ENCODE data around the gene TUBB2A. TPM values are rescaled to one million over a fixed set of nuclear protein-coding genes. Genes with fewer than 3 reads are reported as not detected.

TUBB2A gene
- total RNA-seq (2021; ENCODE audit: unreplicated experiment) (33.3 TPM), Bru-seq, nascent RNA (percentile 53 among the genes with signal in this experiment), BruChase-seq, experiment 1, labeled RNA remaining after a 2-hour chase (percentile 57 among the genes with signal in this experiment), BruChase-seq, experiment 2, labeled RNA remaining after a 6-hour chase (percentile 66 among the genes with signal in this experiment)
- 80.7 TPM for polyA plus RNA-seq (2012; ENCODE audit: insufficient read length)
- long read RNA-seq, transcript TUBB2A-201 (4 exons, 1,595 nt), result major isoform, 24 of 79 reads
- long read RNA-seq, partial matches to known transcripts, result 2 of 79 reads
- long read RNA-seq, other reads (novel, unspliced or antisense), result 53 of 79 reads

DNA sequence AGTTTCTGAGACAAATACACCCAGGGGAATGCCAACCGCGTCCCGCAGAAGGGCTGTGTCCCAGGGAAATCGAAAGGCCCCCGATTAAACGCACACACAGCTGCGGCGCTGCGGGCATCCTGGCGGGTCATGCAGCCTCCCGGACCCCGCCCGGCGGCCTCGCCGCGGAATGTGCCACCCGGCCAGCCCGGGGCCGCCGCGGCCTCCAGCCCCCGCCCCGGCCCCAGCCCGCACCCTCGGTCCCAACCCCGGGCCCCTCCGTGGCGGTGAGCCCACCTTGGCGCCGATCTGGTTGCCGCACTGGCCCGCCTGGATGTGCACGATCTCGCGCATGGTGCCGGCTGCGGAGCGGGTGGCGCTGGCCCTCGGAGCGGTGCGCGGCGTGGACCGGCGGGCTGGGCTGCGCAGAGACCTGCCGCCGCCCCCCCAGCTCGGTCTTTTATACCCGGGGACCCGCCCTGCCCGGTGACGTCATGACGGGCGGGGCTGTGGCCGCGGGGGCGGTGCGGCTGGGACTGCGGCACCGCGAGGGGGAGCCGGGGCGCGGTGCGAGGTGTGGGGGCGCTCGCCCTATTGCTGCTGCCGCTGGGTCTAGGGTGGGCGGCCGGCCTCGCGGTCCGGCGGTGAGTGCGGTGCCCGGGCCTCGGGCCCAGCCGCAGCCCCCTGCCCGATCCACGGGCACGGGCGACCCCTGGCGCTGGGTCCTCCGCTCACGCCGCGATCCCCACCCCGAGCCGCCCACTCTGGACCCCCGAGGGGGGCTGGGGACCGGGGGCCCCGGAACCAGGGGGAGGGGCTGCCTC lies at the start of gene TUBB2A:
Gene TUBB2A, minus strand, starts transcription at position 414 of the 803 bp plus-strand sequence. Its CDS starts 81 bp downstream, at position 333.
- BruUV-seq (replicated peaks), result no TSS peak
- TF ChIP-seq TCF7L2 (IDR thresholded peaks at IDR 0.05; ENCODE audit: low read depth, low read length) (no peak), REST (IDR thresholded peaks at IDR 0.05; ENCODE audit: insufficient read depth in 1 of 2, low read depth in 2 of 2, low read length in 1 of 2) (no peak), SIN3A (IDR thresholded peaks at IDR 0.05; ENCODE audit: borderline replicate concordance, insufficient read depth, low read depth, low read length) (peak; percentile 64; the same call in 1 of the 2 replicates), CTCF (IDR thresholded peaks at IDR 0.05) (peak; percentile 86), POLR2AphosphoS5 (IDR thresholded peaks at IDR 0.05; ENCODE audit: low read depth, low read length) (peak; percentile 75)
- intact Hi-C loops (cut with micrococcal nuclease; ENCODE audit: unreplicated experiment) (no loop called here), in situ Hi-C loops (cut with HindIII; ENCODE audit: low pct_unique_long_range_greater_than_20kb, low sequenced_read_pairs) (no loop called here)
- peak within 1 kb of the TSS; percentile 79 for H3K27ac ChIP-seq (ENCODE audit: low read length)
- peaks cover 15% of the 10 kb centered on the region for H3K4me1 ChIP-seq (ENCODE audit: control insufficient read depth, insufficient read depth, low read length)
- no peaks in the 10 kb centered on the region; the same call in 1 of the 2 replicates for H3K36me3 ChIP-seq (ENCODE audit: control insufficient read depth, insufficient read depth, low read length)
- H3K27me3 ChIP-seq (ENCODE audit: control insufficient read depth, insufficient read depth, low read length), result no peaks in the 10 kb centered on the region
- ChIA-PET POLR2A (interaction anchor here (0.6 to 1.1 kb wide), 4 partner anchors 52 to 94 kb away, joined by 3 to 5 read pairs (median 3); no protein-coding TSS in a partner anchor), CTCF (interaction anchor here (0.6 to 1.0 kb wide), 2 partner anchors 9 to 94 kb away, joined by 3 to 5 read pairs; no protein-coding TSS in a partner anchor)
- ATAC-seq (peak; percentile 86), DNase-seq (ENCODE audit: low read depth, low spot score) (no peak)
- H3K4me3 ChIP-seq (ENCODE audit: low read depth in 2 of 2, low read length in 2 of 2), result peak within 1 kb of the TSS; percentile 76 to 79
- H3K9me3 ChIP-seq (ENCODE audit: control insufficient read depth, insufficient read depth, low read depth, low read length), result no peaks in the 10 kb centered on the region

DNA sequence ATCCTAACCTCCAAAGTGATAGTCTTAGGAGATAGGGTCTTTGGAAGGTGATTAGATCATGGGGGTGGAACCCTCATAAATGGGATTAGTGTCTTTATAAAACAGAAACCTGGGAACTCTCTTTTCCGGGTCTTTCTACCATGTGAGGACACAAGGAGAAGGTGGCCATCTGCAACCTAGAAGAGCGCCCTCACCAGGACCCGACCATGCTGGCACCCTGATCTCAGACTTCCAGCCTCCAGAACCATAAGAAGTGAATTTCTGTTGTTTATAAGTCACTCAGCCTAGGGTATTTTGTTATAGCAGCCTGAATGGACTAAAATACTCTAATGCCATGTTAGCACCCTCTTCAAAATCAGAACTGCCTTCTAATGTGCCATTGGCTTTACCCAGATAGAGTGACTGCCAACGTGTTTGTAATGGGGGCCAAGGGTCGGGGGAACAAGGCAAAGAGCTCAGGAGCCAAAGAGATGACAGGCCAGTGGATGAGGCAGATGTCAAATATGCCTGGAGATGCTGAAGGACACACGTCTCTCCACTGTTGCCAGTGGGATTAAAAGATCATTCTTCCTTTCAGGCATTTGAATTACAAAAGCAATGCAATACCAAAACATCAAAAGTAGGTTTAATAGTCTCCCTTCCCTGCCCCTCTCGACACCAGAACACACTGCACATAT lies 49.1 kb upstream of the TUBB2A start:
- Histone ChIP-seq H3K36me3 (ENCODE audit: control insufficient read depth, insufficient read depth, low read length) (no peaks in the 10 kb centered on the region), H3K9me3 (ENCODE audit: control insufficient read depth, insufficient read depth, low read depth, low read length) (no peaks in the 10 kb centered on the region), H3K27me3 (ENCODE audit: control insufficient read depth, insufficient read depth, low read length) (no peaks in the 10 kb centered on the region), H3K4me1 (ENCODE audit: control insufficient read depth, insufficient read depth, low read length) (peaks cover 6% of the 10 kb centered on the region; the same call in 1 of the 2 replicates), H3K27ac (ENCODE audit: low read length) (no peak overlapping the region), H3K4me3 (ENCODE audit: low read depth in 2 of 2, low read length in 2 of 2) (no peak overlapping the region)
- CTCF ChIA-PET, result no interaction called here
- POLR2A ChIA-PET, result no interaction called here
- ATAC-seq, result no peak
- in situ Hi-C loops (cut with HindIII; ENCODE audit: low pct_unique_long_range_greater_than_20kb, low sequenced_read_pairs) (no loop called here), intact Hi-C loops (cut with micrococcal nuclease; ENCODE audit: unreplicated experiment) (no loop called here)
- no peak for DNase-seq (ENCODE audit: low read depth, low spot score)
- TF ChIP-seq SIN3A (IDR thresholded peaks at IDR 0.05; ENCODE audit: borderline replicate concordance, insufficient read depth, low read depth, low read length) (no peak), TCF7L2 (IDR thresholded peaks at IDR 0.05; ENCODE audit: low read depth, low read length) (no peak), CTCF (IDR thresholded peaks at IDR 0.05) (no peak; the same call in 1 of the 2 replicates), POLR2AphosphoS5 (IDR thresholded peaks at IDR 0.05; ENCODE audit: low read depth, low read length) (no peak), REST (IDR thresholded peaks at IDR 0.05; ENCODE audit: insufficient read depth in 1 of 2, low read depth in 2 of 2, low read length in 1 of 2) (no peak)
- BruUV-seq (replicated peaks), result no TSS peak

Measured in Panc1 (cell line).